NOMO-1 treated with dmso at 0.1 percent for 144 hours (cell line): ENCODE measurements around the gene LAMP5.
A peak's percentile ranks its signal among the peaks of the same experiment; 100 is the strongest.

Experiments
- DNase-seq: peaks from one replicate; lab custom pipeline; 2025; ENCODE audit not compliant: unreplicated experiment; lab: John Stamatoyannopoulos, UW

Gene LAMP5

GRCh38 chr20:9532069-9532838 lies 17.9 kb downstream of the LAMP5 start:
- DNase-seq, result no peak

GRCh38 chr20:9534025-9534424 lies 19.6 kb downstream of the LAMP5 start:
- DNase-seq, result no peak

GRCh38 chr20:9535449-9535848 lies 21.1 kb downstream of the LAMP5 start:
- no peak for DNase-seq

- DNase-seq, result no peak
These were observed 28.8 kb downstream of the LAMP5 start for GRCh38 chr20:9543214-9543613.

- DNase-seq, result no peak
These were observed 35.9 kb downstream of the LAMP5 start for GRCh38 chr20:9550283-9550682.

- no peak for DNase-seq
These were observed 36.5 kb downstream of the LAMP5 start for GRCh38 chr20:9550871-9551270.

GRCh38 chr20:9551808-9552550 lies 37.6 kb downstream of the LAMP5 start:
- peak; percentile 54 for DNase-seq

- DNase-seq, result no peak
These were observed 41.4 kb downstream of the LAMP5 start for GRCh38 chr20:9555781-9556180.

GRCh38 chr20:9557411-9557810 lies 43.0 kb downstream of the LAMP5 start:
- DNase-seq, result no peak

- DNase-seq, result no peak
These were observed 51.6 kb downstream of the LAMP5 start for GRCh38 chr20:9565910-9566550.

GRCh38 chr20:9566977-9567376 lies 52.6 kb downstream of the LAMP5 start:
- DNase-seq, result no peak

GRCh38 chr20:9570612-9571011 lies 56.2 kb downstream of the LAMP5 start:
- DNase-seq, result no peak

- no peak for DNase-seq
These were observed 57.4 kb downstream of the LAMP5 start for GRCh38 chr20:9571783-9572182.

- DNase-seq, result no peak
These were observed 58.3 kb downstream of the LAMP5 start for GRCh38 chr20:9572670-9573069.

- DNase-seq, result no peak
These were observed 59.2 kb downstream of the LAMP5 start for GRCh38 chr20:9573335-9574151.

GRCh38 chr20:9574181-9574580 lies 59.8 kb downstream of the LAMP5 start:
- no peak for DNase-seq

GRCh38 chr20:9574776-9575175 lies 60.4 kb downstream of the LAMP5 start:
- DNase-seq, result no peak

- DNase-seq, result no peak
These were observed 61.4 kb downstream of the LAMP5 start for GRCh38 chr20:9575836-9576235.

GRCh38 chr20:9576695-9577094 lies 62.3 kb downstream of the LAMP5 start:
- no peak for DNase-seq

- no peak for DNase-seq
These were observed 63.0 kb downstream of the LAMP5 start for GRCh38 chr20:9577397-9577796.

- no peak for DNase-seq
These were observed 64.2 kb downstream of the LAMP5 start for GRCh38 chr20:9578594-9578993.
